IMR-90 (cell line): ENCODE measurements around the gene GLB1L. TPM values are rescaled to one million over a fixed set of nuclear protein-coding genes. Genes with fewer than 3 reads are reported as not detected.

ENCODE experiments used
- ATAC-seq: fragments of 200-7000 bp; cut with Tn5 transposase; 2 replicates; pipeline ENCODE4 v1.9.1; 2020; ENCODE audit warnings: low read depth, mild to moderate bottlenecking, moderate library complexity
- BruUV-seq: library from RNA; stranded (reverse); fragments of 400-500 nt; replicated peaks from 2 replicates; lab custom pipeline; 2021; lab: Mats Ljungman, UMichigan
- CTCF ChIA-PET: fragments of 300-600 bp; formaldehyde crosslinking; extraction: SDS; loops from one replicate; lab custom pipeline; 2021; ENCODE audit warnings: antibody characterized with exemption; lab: Yijun Ruan, JAX
- POLR2A ChIA-PET: fragments of 300-600 bp; sonication (Branson Sonifier 250); formaldehyde crosslinking; loops from one replicate; lab custom pipeline; 2022; ENCODE audit warnings: antibody characterized with exemption; ENCODE audit not compliant: unreplicated experiment; lab: Charles Lee
- DNase-seq: peaks from one replicate; pipeline ENCODE4 v3.0.0; 2013
- H2AFZ ChIP-seq: replicated peaks from 2 replicates; pipeline ENCODE3; 2013; ENCODE audit warnings: low read length, mild to moderate bottlenecking; ENCODE audit not compliant: poor library complexity
- H2AK5ac ChIP-seq: 2 replicates; pipeline ENCODE4 v1.6.1; 2013; ENCODE audit warnings: low read depth, low read length, inconsistent platforms
- H2AK9ac ChIP-seq: replicated peaks from 2 replicates; pipeline ENCODE3; 2013; ENCODE audit warnings: mild to moderate bottlenecking, low read depth, low read length, moderate library complexity; ENCODE audit not compliant: poor library complexity
- H2BK120ac ChIP-seq: 2 replicates; pipeline ENCODE4 v1.6.1; 2013; ENCODE audit warnings: low read depth, low read length, inconsistent platforms
- H2BK15ac ChIP-seq: 3 replicates; pipeline ENCODE4 v1.6.1; 2013; ENCODE audit warnings: low read depth, low read length, inconsistent platforms
- H2BK20ac ChIP-seq: 2 replicates; pipeline ENCODE4 v1.6.1; 2013; ENCODE audit warnings: low read depth, mild to moderate bottlenecking, inconsistent platforms, low read length, moderate library complexity
- H2BK5ac ChIP-seq: 2 replicates; pipeline ENCODE4 v1.6.1; 2013; ENCODE audit warnings: mild to moderate bottlenecking, low read depth, low read length, inconsistent platforms; ENCODE audit not compliant: poor library complexity, severe bottlenecking
- H3K14ac ChIP-seq: replicated peaks from 2 replicates; pipeline ENCODE4 v1.6.1; 2013; ENCODE audit warnings: low read depth, low read length, inconsistent platforms
- H3K18ac ChIP-seq: 2 replicates; pipeline ENCODE4 v1.6.1; 2013; ENCODE audit warnings: low read depth, low read length, control low read depth
- H3K23ac ChIP-seq: 2 replicates; pipeline ENCODE4 v1.6.1; 2013; ENCODE audit warnings: low read depth, low read length, inconsistent platforms
- H3K27ac ChIP-seq: 2 replicates; pipeline ENCODE4 v1.5.1; 2013; ENCODE audit warnings: mild to moderate bottlenecking, control low read depth, low read length; ENCODE audit not compliant: insufficient read depth
- H3K27me3 ChIP-seq: 2 replicates; pipeline ENCODE4 v1.6.1; 2013; ENCODE audit warnings: low read length; ENCODE audit not compliant: control insufficient read depth, insufficient read depth
- H3K36me3 ChIP-seq: 2 replicates; pipeline ENCODE4 v1.6.1; 2013; ENCODE audit warnings: low read length, mixed read lengths; ENCODE audit not compliant: control insufficient read depth, insufficient read depth
- H3K4ac ChIP-seq: 2 replicates; pipeline ENCODE4 v1.6.1; 2013; ENCODE audit warnings: low read depth, low read length, inconsistent platforms
- H3K4me1 ChIP-seq: 2 replicates; pipeline ENCODE4 v1.6.1; 2013; ENCODE audit warnings: low read length, mixed read lengths; ENCODE audit not compliant: control insufficient read depth, insufficient read depth
- H3K4me2 ChIP-seq: 2 replicates; pipeline ENCODE4 v1.6.1; 2013; ENCODE audit warnings: low read depth, mild to moderate bottlenecking, control low read depth, low read length, moderate library complexity
- H3K4me3 ChIP-seq: 2 replicates; pipeline ENCODE4 v1.5.1; 2013; ENCODE audit warnings: low read depth, mild to moderate bottlenecking, control low read depth, low read length, moderate library complexity; ENCODE audit not compliant: insufficient read depth
- H3K56ac ChIP-seq: 2 replicates; pipeline ENCODE4 v1.6.1; 2013; ENCODE audit warnings: low read length, inconsistent platforms; ENCODE audit not compliant: insufficient read depth; ENCODE audit errors: extremely low read depth
- H3K79me1 ChIP-seq, 2 experiments: 2 replicates each; pipeline ENCODE4 v1.6.1; 2013; ENCODE audit warnings: low read length in 2 of 2, inconsistent platforms in 1 of 2, low read depth in 1 of 2
- H3K9ac ChIP-seq: 2 replicates; pipeline ENCODE4 v1.6.1; 2013; ENCODE audit warnings: low read depth, low read length, control low read depth
- H3K9me1 ChIP-seq: 2 replicates; pipeline ENCODE4 v1.6.1; 2013; ENCODE audit warnings: low read length, inconsistent platforms; ENCODE audit not compliant: insufficient read depth
- H3K9me3 ChIP-seq: 2 replicates; pipeline ENCODE4 v1.6.1; 2013; ENCODE audit warnings: low read length; ENCODE audit not compliant: control insufficient read depth, insufficient read depth
- H4K20me1 ChIP-seq: 2 replicates; pipeline ENCODE4 v1.6.1; 2013; ENCODE audit warnings: low read length, inconsistent platforms; ENCODE audit not compliant: insufficient read depth
- H4K5ac ChIP-seq: 2 replicates; pipeline ENCODE4 v1.6.1; 2013; ENCODE audit warnings: mild to moderate bottlenecking, low read depth, low read length, control low read depth
- H4K8ac ChIP-seq, 2 experiments: 2 replicates each; pipeline ENCODE4 v1.6.1; 2013; ENCODE audit warnings: low read depth in 2 of 2, low read length in 2 of 2, control low read depth in 1 of 2, inconsistent platforms in 1 of 2
- H4K91ac ChIP-seq: 2 replicates; pipeline ENCODE4 v1.6.1; 2013; ENCODE audit warnings: low read depth, low read length, inconsistent platforms; ENCODE audit not compliant: insufficient read depth
- BHLHE40 ChIP-seq: fragments of 150-350 bp; IDR thresholded peaks from 2 replicates; pipeline ENCODE4 v1.6.1; 2016; ENCODE audit warnings: mild to moderate bottlenecking, low read depth, low read length
- CEBPB ChIP-seq: IDR thresholded peaks from 2 replicates; pipeline ENCODE4 v1.6.1; 2012; ENCODE audit warnings: low read depth, low read length, improper control_type of control experiment
- CTCF ChIP-seq: conservative IDR thresholded peaks from 2 replicates; pipeline ENCODE4 v1.5.1; 2012; ENCODE audit warnings: mild to moderate bottlenecking, low read depth, low read length, improper control_type of control experiment
- ELK1 ChIP-seq: fragments of 150-350 bp; IDR thresholded peaks from 2 replicates; pipeline ENCODE4 v1.6.1; 2016; ENCODE audit warnings: low read depth, mild to moderate bottlenecking, low read length, moderate library complexity, borderline replicate concordance
- FOS ChIP-seq: fragments of 150-350 bp; IDR thresholded peaks from 2 replicates; pipeline ENCODE4 v1.6.1; 2016; ENCODE audit warnings: low read depth, low read length
- MAFK ChIP-seq: IDR thresholded peaks from 2 replicates; pipeline ENCODE4 v1.6.1; 2012; ENCODE audit warnings: low read depth, low read length, improper control_type of control experiment
- MAZ ChIP-seq: IDR thresholded peaks from 2 replicates; pipeline ENCODE4 v1.6.1; 2012; ENCODE audit warnings: low read depth, mild to moderate bottlenecking, low read length, improper control_type of control experiment, moderate library complexity, borderline replicate concordance
- MXI1 ChIP-seq: IDR thresholded peaks from 2 replicates; pipeline ENCODE4 v1.6.1; 2012; ENCODE audit warnings: low read depth, mild to moderate bottlenecking, low read length, moderate library complexity, borderline replicate concordance
- NFE2L2 ChIP-seq: fragments of 150-350 bp; IDR thresholded peaks from 2 replicates; pipeline ENCODE4 v1.6.1; 2016; ENCODE audit warnings: low read depth, mild to moderate bottlenecking, low read length
- POLR2A ChIP-seq: IDR thresholded peaks from 2 replicates; pipeline ENCODE4 v1.6.1; 2012; ENCODE audit warnings: mild to moderate bottlenecking, low read depth, low read length
- RCOR1 ChIP-seq: IDR thresholded peaks from 2 replicates; pipeline ENCODE4 v1.6.1; 2012; ENCODE audit warnings: mild to moderate bottlenecking, low read length, improper control_type of control experiment; ENCODE audit not compliant: insufficient replicate concordance
- SMC3 ChIP-seq: fragments of 150-350 bp; IDR thresholded peaks from 2 replicates; pipeline ENCODE4 v1.6.1; 2016; ENCODE audit warnings: low read depth, mild to moderate bottlenecking, antibody characterized with exemption, low read length, moderate library complexity
- USF2 ChIP-seq: fragments of 150-350 bp; IDR thresholded peaks from 2 replicates; pipeline ENCODE4 v1.6.1; 2017; ENCODE audit warnings: mild to moderate bottlenecking, antibody characterized with exemption, low read length, low read depth
- WGBS, 2 experiments: methylation state at CpG; one replicate each; pipeline versions ENCODE4 v1.1.5 to v1.1.7; 2013; ENCODE audit warnings: missing lambda C conversion rate in 2 of 2; ENCODE audit not compliant: insufficient read length in 1 of 2; ENCODE audit errors: extremely low coverage in 2 of 2; 5-methylcytosine and 5-hydroxymethylcytosine counted together
- dilution Hi-C: fragments of 300-500 bp; cut with HindIII; formaldehyde crosslinking; loops from one replicate; pipeline ENCODE4 v1.14.3; 2018; ENCODE audit warnings: low sequenced_read_pairs; ENCODE audit not compliant: unreplicated experiment
- in situ Hi-C: fragments of 300-500 bp; cut with MboI; formaldehyde crosslinking; loops from 3 replicates; pipeline ENCODE4 v1.14.3; 2019; ENCODE audit warnings: low sequenced_read_pairs, inconsistent platforms, mixed read lengths
- intact Hi-C: fragments of 100-400 bp; cut with micrococcal nuclease; formaldehyde crosslinking; loops from 2 replicates; pipeline ENCODE4 v1.10.0; 2022
- polyA plus RNA-seq, 3 experiments: library from polyadenylated mRNA; depleted of rRNA; stranded (reverse); fragments of >200 nt; gene quantifications; 2 replicates each; pipeline ENCODE4 v1.2.3, GENCODE V29; 2012; ENCODE audit warnings: low replicate concordance in 1 of 3
- total RNA-seq: library from RNA; depleted of rRNA; stranded (reverse); fragments of >200 nt; gene quantifications from 2 replicates; pipeline ENCODE4 v1.2.3, GENCODE V29; 2012

The GLB1L gene
- total and polyA plus RNA-seq, 2 of the 4 experiments (the other 2 are of a cell fraction) = 4.1 to 6.2 TPM

GRCh38 chr2:219214786-219215185, 30.5 kb downstream of the GLB1L start:
- CTCF ChIA-PET = no interaction called here
- dilution Hi-C loops = no loop called here
- no TSS peak for BruUV-seq

More at GRCh38 chr2:219214786-219215185, 30.5 kb downstream of the GLB1L start:
- Histone ChIP-seq H3K4me1 (peaks cover 5% of the 10 kb centered on the region; the same call in 1 of the 2 replicates), H3K18ac (no peak overlapping the region), H3K4me2 (no peak overlapping the region), H3K4me3 (no peak overlapping the region), H3K56ac (no peak overlapping the region), H2BK20ac (no peak overlapping the region), H3K4ac (no peak overlapping the region), H3K79me1 (peaks cover 8 to 28% of the 10 kb centered on the region in 2 experiments; a peak in 3 of 4 replicates), H3K14ac (no peak overlapping the region), H2AFZ (no peak overlapping the region), H2BK5ac (no peak overlapping the region), H4K5ac (no peak overlapping the region), H2AK9ac (no peak overlapping the region), H3K23ac (no peak overlapping the region), H3K27ac (no peak overlapping the region), H4K91ac (no peak overlapping the region), H4K20me1 (peaks cover 11% of the 10 kb centered on the region), H4K8ac (no peak overlapping the region), H3K27me3 (no peaks in the 10 kb centered on the region), H3K9me3 (no peaks in the 10 kb centered on the region), H2BK15ac (no peak overlapping the region), H3K36me3 (peaks cover 49% of the 10 kb centered on the region), H3K9me1 (peaks cover 6% of the 10 kb centered on the region), H2AK5ac (no peak overlapping the region), H3K9ac (no peak overlapping the region), H2BK120ac (no peak overlapping the region)
- POLR2A ChIA-PET = interaction anchor here (0.6 kb wide), 1 partner anchor 27 kb away, joined by 4 read pairs; no protein-coding TSS in a partner anchor
- ATAC-seq (no peak), DNase-seq (no peak)
- 100% methylated on average over 1 of the region's 6 CpGs; no CpG with 5 or more reads in 1 of the 2 experiments for WGBS, 2 experiments
- in situ Hi-C loops (no loop called here), intact Hi-C loops (no loop called here)
- TF ChIP-seq RCOR1 = no peak
- TF ChIP-seq MAFK = no peak
- no peak for TF ChIP-seq FOS
- TF ChIP-seq USF2 = no peak
- no peak for TF ChIP-seq ELK1
- no peak for TF ChIP-seq SMC3
- no peak for TF ChIP-seq CEBPB
- no peak for TF ChIP-seq MXI1
- no peak for TF ChIP-seq NFE2L2
- no peak for TF ChIP-seq MAZ
- TF ChIP-seq CTCF = no peak
- TF ChIP-seq BHLHE40 = no peak
- TF ChIP-seq POLR2A = no peak
